SK-N-SH (cell line): ENCODE measurements around the gene ATOH1. TPM values are rescaled to one million over a fixed set of nuclear protein-coding genes. Genes with fewer than 3 reads are reported as not detected.

Experiments used
- CTCF ChIA-PET: fragments of 300-600, 350-600 bp; formaldehyde crosslinking; extraction: SDS; loops from one replicate; lab custom pipeline; 2021; lab: Yijun Ruan, JAX
- POLR2A ChIA-PET: fragments of 350-600 bp; sonication (Branson Sonifier 250); formaldehyde crosslinking; extraction: SDS; loops from one replicate; lab custom pipeline; 2020; ENCODE audit warnings: antibody characterized with exemption, inconsistent platforms; lab: Yijun Ruan, JAX
- DNase-seq: peaks from one replicate; pipeline ENCODE4 v3.0.0; 2012
- H2AFZ ChIP-seq: fragments of 200-600 bp; sonication (generic); 2 replicates; pipeline ENCODE4 v1.8.1; 2016; ENCODE audit warnings: antibody characterized with exemption, mild to moderate bottlenecking, low read depth
- H3F3A ChIP-seq: fragments of 200-600 bp; sonication (generic); replicated peaks from 2 replicates; pipeline ENCODE3; 2016; ENCODE audit warnings: antibody characterized with exemption, mild to moderate bottlenecking; ENCODE audit not compliant: insufficient read depth
- H3K27ac ChIP-seq, 2 experiments: fragments of 200-500 bp in 1 of 2; fragments of 200-600 bp in 1 of 2; sonication (Bioruptor generic) in 1 of 2; sonication (generic), shearing (Covaris generic) in 1 of 2; 2 replicates each; pipeline versions ENCODE4 v1.5.1 to v1.6.1; 2014 to 2016; ENCODE audit warnings: low read depth in 2 of 2, inconsistent platforms in 1 of 2, low read length in 1 of 2, mild to moderate bottlenecking in 1 of 2, mixed read lengths in 1 of 2
- H3K27me3 ChIP-seq: fragments of 200-600 bp; sonication (generic), shearing (Covaris generic); 2 replicates; pipeline ENCODE4 v1.6.1; 2016; ENCODE audit warnings: mixed run types; ENCODE audit not compliant: insufficient read depth
- H3K36me3 ChIP-seq, 2 experiments: fragments of 200-500 bp in 1 of 2; fragments of 200-600 bp in 1 of 2; sonication (Bioruptor generic) in 1 of 2; sonication (generic) in 1 of 2; replicated peaks in 1 of 2; 2 replicates each; pipeline versions ENCODE3 to v1.5.1; 2014 to 2016; ENCODE audit warnings: low read length in 1 of 2, mild to moderate bottlenecking in 1 of 2; ENCODE audit not compliant: insufficient read depth in 2 of 2, control insufficient read depth in 1 of 2
- H3K4me1 ChIP-seq, 2 experiments: fragments of 200-500 bp in 1 of 2; fragments of 200-600 bp in 1 of 2; sonication (Bioruptor generic) in 1 of 2; sonication (generic), shearing (Covaris generic) in 1 of 2; 2 replicates each; pipeline versions ENCODE4 v1.5.1 to v1.6.1; 2014 to 2016; ENCODE audit warnings: low read depth in 1 of 2, low read length in 1 of 2, mixed run types in 1 of 2; ENCODE audit not compliant: insufficient read depth in 2 of 2, control insufficient read depth in 1 of 2
- H3K4me2 ChIP-seq: fragments of 200-600 bp; sonication (generic), shearing (Covaris generic); 2 replicates; pipeline ENCODE4 v1.6.1; 2017; ENCODE audit warnings: mixed run types
- H3K4me3 ChIP-seq, 2 experiments: fragments of 200-500 bp in 1 of 2; fragments of 200-600 bp in 1 of 2; sonication (Bioruptor generic) in 1 of 2; sonication (generic), shearing (Covaris generic) in 1 of 2; 2 replicates each; pipeline versions ENCODE4 v1.5.1 to v1.8.1; 2014 to 2016; ENCODE audit warnings: low read depth in 2 of 2, inconsistent platforms in 1 of 2, low read length in 1 of 2, mild to moderate bottlenecking in 1 of 2, mixed read lengths in 1 of 2, moderate library complexity in 1 of 2
- H3K79me2 ChIP-seq: fragments of 200-600 bp; sonication (generic); 2 replicates; pipeline ENCODE4 v1.8.1; 2017; ENCODE audit warnings: mild to moderate bottlenecking; ENCODE audit not compliant: insufficient read depth
- H3K9ac ChIP-seq: fragments of 200-600 bp; sonication (generic); 2 replicates; pipeline ENCODE4 v1.6.1; 2017; ENCODE audit warnings: mixed run types
- H3K9me2 ChIP-seq: fragments of 200-600 bp; sonication (generic); 2 replicates; pipeline ENCODE4 v1.6.1; 2017; ENCODE audit warnings: mixed run types
- H3K9me3 ChIP-seq: fragments of 200-600 bp; sonication (generic); 2 replicates; pipeline ENCODE4 v1.6.1; 2017; ENCODE audit warnings: mixed run types, mild to moderate bottlenecking, moderate library complexity
- H4K20me1 ChIP-seq: fragments of 200-600 bp; sonication (generic); 2 replicates; pipeline ENCODE4 v1.6.1; 2017; ENCODE audit warnings: mild to moderate bottlenecking, mixed run types; ENCODE audit not compliant: insufficient read depth
- CHD2 ChIP-seq: fragments of 150-350 bp; IDR thresholded peaks from 2 replicates; pipeline ENCODE4 v1.6.1; 2018; ENCODE audit warnings: low read length; ENCODE audit not compliant: partially characterized antibody
- EP300 ChIP-seq, 2 experiments: IDR thresholded peaks; 2 replicates each; pipeline versions ENCODE4 v1.4.0 to v1.6.1; 2012; ENCODE audit warnings: borderline replicate concordance in 1 of 2, low read depth in 1 of 2, low read length in 1 of 2
- FOXM1 ChIP-seq: IDR thresholded peaks from 2 replicates; pipeline ENCODE4 v1.4.0; 2012; ENCODE audit warnings: low read depth, mild to moderate bottlenecking
- GATA2 ChIP-seq: sonication (generic); formaldehyde crosslinking; IDR thresholded peaks from 2 replicates; pipeline ENCODE4 v1.5.0; 2020; ENCODE audit warnings: mild to moderate bottlenecking, missing genetic modification reagents
- JUND ChIP-seq: IDR thresholded peaks from 2 replicates; pipeline ENCODE4 v1.4.0; 2012
- NFIC ChIP-seq: IDR thresholded peaks from 2 replicates; pipeline ENCODE4 v1.4.0; 2012; ENCODE audit warnings: borderline replicate concordance
- POLR2AphosphoS5 ChIP-seq: IDR thresholded peaks from 2 replicates; pipeline ENCODE4 v1.6.1; 2012; ENCODE audit warnings: low read depth, low read length
- RCOR1 ChIP-seq: fragments of 150-350 bp; IDR thresholded peaks from 2 replicates; pipeline ENCODE4 v1.6.1; 2017; ENCODE audit warnings: antibody characterized with exemption, low read length
- RFX5 ChIP-seq: IDR thresholded peaks from 2 replicates; pipeline ENCODE4 v1.6.1; 2012; ENCODE audit warnings: mild to moderate bottlenecking, improper control_type of control experiment, low read length
- USF1 ChIP-seq: IDR thresholded peaks from 2 replicates; pipeline ENCODE4 v1.4.0; 2012; ENCODE audit warnings: low read depth, borderline replicate concordance
- ZBTB33 ChIP-seq: IDR thresholded peaks from 2 replicates; pipeline ENCODE4 v1.4.0; 2012; ENCODE audit warnings: low read depth, borderline replicate concordance
- whole genome bisulfite sequencing: methylation state at CpG from one replicate; pipeline ENCODE4 v1.1.6; 2017; ENCODE audit warnings: low lambda C conversion rate; 5-methylcytosine and 5-hydroxymethylcytosine counted together
- polyA plus RNA-seq, 3 experiments: library from polyadenylated mRNA; depleted of rRNA; stranded (reverse); fragments of >200 nt; gene quantifications; 2 replicates each; pipeline ENCODE4 v1.2.3, GENCODE V29; 2012
- TF ChIP-seq, protein P1 (sequence below): IDR thresholded peaks from 2 replicates; pipeline ENCODE4 v1.4.0; 2012; ENCODE audit warnings: low read depth
- TF ChIP-seq, protein P2 (sequence below): fragments of 200-600 bp; sonication (generic); IDR thresholded peaks from 2 replicates; pipeline ENCODE4 v1.6.1; 2017; ENCODE audit warnings: antibody characterized with exemption, mild to moderate bottlenecking, moderate library complexity
- TF ChIP-seq, protein P3 (sequence below): IDR thresholded peaks from 2 replicates; pipeline ENCODE4 v1.6.1; 2012; ENCODE audit warnings: mild to moderate bottlenecking, low read depth, low read length, moderate library complexity
- TF ChIP-seq, protein P4 (sequence below): fragments of 150-350 bp; IDR thresholded peaks from 2 replicates; pipeline ENCODE4 v1.6.1; 2017; ENCODE audit warnings: antibody characterized with exemption, low read length, low read depth, borderline replicate concordance

The ATOH1 gene
- polyA plus RNA-seq, 1 of the 3 experiments (the other 2 are of a cell fraction): not detected

- no peak for DNase-seq
- no peak overlapping the region for H2AFZ ChIP-seq
- CTCF ChIA-PET: interaction anchor here (1.7 kb wide), 1 partner anchor 19 kb away, joined by 12 read pairs; no protein-coding TSS in a partner anchor
- no peak overlapping the region for H3K4me3 ChIP-seq
- POLR2A ChIA-PET: no interaction called here
- no peak overlapping the region for H3K27ac ChIP-seq
- H3K9me2 ChIP-seq: no peaks in the 10 kb centered on the region
- H4K20me1 ChIP-seq: no peaks in the 10 kb centered on the region
- no peaks in the 10 kb centered on the region for H3F3A ChIP-seq
- no peaks in the 10 kb centered on the region for H3K9me3 ChIP-seq
- no peaks in the 10 kb centered on the region for H3K27me3 ChIP-seq
- H3K79me2 ChIP-seq: no peaks in the 10 kb centered on the region
- no peak overlapping the region for H3K9ac ChIP-seq
- TF ChIP-seq CHD2 (no peak), RFX5 (no peak)
- TF ChIP-seq, all 33 proteins: peak for 0
- no peaks in the 10 kb centered on the region for H3K36me3 ChIP-seq
- H3K4me1 ChIP-seq: no peaks in the 10 kb centered on the region
- WGBS: 64% methylated on average over 4 of the region's 4 CpGs
- no peak overlapping the region for H3K4me2 ChIP-seq
Observed at GRCh38 chr4:93809773-93810172, 18.8 kb upstream of the ATOH1 start.

- ChIA-PET CTCF (interaction anchor here (1.4 to 1.7 kb wide), 3 partner anchors 16 to 316 kb away, joined by 3 to 12 read pairs (median 5); no protein-coding TSS in a partner anchor), POLR2A (no interaction called here)
- no peaks in the 10 kb centered on the region for H4K20me1 ChIP-seq
- no peaks in the 10 kb centered on the region for H3K79me2 ChIP-seq
- H3K36me3 ChIP-seq: no peaks in the 10 kb centered on the region
- H3K9ac ChIP-seq: no peak overlapping the region
- no peak overlapping the region for H2AFZ ChIP-seq
- WGBS: 35% methylated on average over 5 of the region's 5 CpGs
- H3K9me2 ChIP-seq: no peaks in the 10 kb centered on the region
- no peaks in the 10 kb centered on the region for H3K4me1 ChIP-seq
- no peak overlapping the region for H3K4me2 ChIP-seq
- TF ChIP-seq GATA2 (CRISPR knock-in tag) (no peak), POLR2AphosphoS5 (no peak), JUND (no peak), RCOR1 (no peak), EP300 (IDR thresholded peaks at IDR 0.05; ENCODE audit: borderline replicate concordance in 1 of 2, low read depth in 1 of 2, low read length in 1 of 2) (no peak), NFIC (no peak), FOXM1 (no peak), ZBTB33 (no peak), USF1 (no peak)
- TF ChIP-seq, protein P1, sequence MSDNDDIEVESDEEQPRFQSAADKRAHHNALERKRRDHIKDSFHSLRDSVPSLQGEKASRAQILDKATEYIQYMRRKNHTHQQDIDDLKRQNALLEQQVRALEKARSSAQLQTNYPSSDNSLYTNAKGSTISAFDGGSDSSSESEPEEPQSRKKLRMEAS: no peak
- TF ChIP-seq, protein P2, sequence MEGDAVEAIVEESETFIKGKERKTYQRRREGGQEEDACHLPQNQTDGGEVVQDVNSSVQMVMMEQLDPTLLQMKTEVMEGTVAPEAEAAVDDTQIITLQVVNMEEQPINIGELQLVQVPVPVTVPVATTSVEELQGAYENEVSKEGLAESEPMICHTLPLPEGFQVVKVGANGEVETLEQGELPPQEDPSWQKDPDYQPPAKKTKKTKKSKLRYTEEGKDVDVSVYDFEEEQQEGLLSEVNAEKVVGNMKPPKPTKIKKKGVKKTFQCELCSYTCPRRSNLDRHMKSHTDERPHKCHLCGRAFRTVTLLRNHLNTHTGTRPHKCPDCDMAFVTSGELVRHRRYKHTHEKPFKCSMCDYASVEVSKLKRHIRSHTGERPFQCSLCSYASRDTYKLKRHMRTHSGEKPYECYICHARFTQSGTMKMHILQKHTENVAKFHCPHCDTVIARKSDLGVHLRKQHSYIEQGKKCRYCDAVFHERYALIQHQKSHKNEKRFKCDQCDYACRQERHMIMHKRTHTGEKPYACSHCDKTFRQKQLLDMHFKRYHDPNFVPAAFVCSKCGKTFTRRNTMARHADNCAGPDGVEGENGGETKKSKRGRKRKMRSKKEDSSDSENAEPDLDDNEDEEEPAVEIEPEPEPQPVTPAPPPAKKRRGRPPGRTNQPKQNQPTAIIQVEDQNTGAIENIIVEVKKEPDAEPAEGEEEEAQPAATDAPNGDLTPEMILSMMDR: no peak
- TF ChIP-seq, protein P3, sequence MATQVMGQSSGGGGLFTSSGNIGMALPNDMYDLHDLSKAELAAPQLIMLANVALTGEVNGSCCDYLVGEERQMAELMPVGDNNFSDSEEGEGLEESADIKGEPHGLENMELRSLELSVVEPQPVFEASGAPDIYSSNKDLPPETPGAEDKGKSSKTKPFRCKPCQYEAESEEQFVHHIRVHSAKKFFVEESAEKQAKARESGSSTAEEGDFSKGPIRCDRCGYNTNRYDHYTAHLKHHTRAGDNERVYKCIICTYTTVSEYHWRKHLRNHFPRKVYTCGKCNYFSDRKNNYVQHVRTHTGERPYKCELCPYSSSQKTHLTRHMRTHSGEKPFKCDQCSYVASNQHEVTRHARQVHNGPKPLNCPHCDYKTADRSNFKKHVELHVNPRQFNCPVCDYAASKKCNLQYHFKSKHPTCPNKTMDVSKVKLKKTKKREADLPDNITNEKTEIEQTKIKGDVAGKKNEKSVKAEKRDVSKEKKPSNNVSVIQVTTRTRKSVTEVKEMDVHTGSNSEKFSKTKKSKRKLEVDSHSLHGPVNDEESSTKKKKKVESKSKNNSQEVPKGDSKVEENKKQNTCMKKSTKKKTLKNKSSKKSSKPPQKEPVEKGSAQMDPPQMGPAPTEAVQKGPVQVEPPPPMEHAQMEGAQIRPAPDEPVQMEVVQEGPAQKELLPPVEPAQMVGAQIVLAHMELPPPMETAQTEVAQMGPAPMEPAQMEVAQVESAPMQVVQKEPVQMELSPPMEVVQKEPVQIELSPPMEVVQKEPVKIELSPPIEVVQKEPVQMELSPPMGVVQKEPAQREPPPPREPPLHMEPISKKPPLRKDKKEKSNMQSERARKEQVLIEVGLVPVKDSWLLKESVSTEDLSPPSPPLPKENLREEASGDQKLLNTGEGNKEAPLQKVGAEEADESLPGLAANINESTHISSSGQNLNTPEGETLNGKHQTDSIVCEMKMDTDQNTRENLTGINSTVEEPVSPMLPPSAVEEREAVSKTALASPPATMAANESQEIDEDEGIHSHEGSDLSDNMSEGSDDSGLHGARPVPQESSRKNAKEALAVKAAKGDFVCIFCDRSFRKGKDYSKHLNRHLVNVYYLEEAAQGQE: no peak
- TF ChIP-seq, protein P4, sequence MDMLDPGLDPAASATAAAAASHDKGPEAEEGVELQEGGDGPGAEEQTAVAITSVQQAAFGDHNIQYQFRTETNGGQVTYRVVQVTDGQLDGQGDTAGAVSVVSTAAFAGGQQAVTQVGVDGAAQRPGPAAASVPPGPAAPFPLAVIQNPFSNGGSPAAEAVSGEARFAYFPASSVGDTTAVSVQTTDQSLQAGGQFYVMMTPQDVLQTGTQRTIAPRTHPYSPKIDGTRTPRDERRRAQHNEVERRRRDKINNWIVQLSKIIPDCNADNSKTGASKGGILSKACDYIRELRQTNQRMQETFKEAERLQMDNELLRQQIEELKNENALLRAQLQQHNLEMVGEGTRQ: no peak
- no peaks in the 10 kb centered on the region for H3F3A ChIP-seq
- no peak for DNase-seq
- no peak overlapping the region for H3K27ac ChIP-seq
- H3K4me3 ChIP-seq: no peak overlapping the region
- no peaks in the 10 kb centered on the region for H3K27me3 ChIP-seq
- no peaks in the 10 kb centered on the region for H3K9me3 ChIP-seq
Observed at GRCh38 chr4:93810340-93810992, 18.1 kb upstream of the ATOH1 start.
